ENCODE results near the gene FAM114A2.

GRCh38 chr5:154046486-154046885 lies 7.8 kb upstream of the FAM114A2 start:
- TF ChIP-seq GATA2 (IDR thresholded peaks at IDR 0.05; ENCODE audit: low read depth, low read length) (no peak), GATA3 (IDR thresholded peaks at IDR 0.05; ENCODE audit: low read depth, low read length) (no peak)
